Skeletal muscle cell (primary cell): ENCODE data around the gene TECTA.
"Not testable (repeated sequence)": the region's sequence is repeated elsewhere in the genome, so short reads cannot be mapped to it uniquely, and the experiment has no call there.

Source experiments
- DNase-seq: peaks from one replicate; pipeline ENCODE4 v3.0.0-alpha.2; 2010; ENCODE audit warnings: low read depth
- H3K4me3 ChIP-seq: 2 replicates; pipeline ENCODE4 v1.5.1; 2011; ENCODE audit warnings: low read depth, mild to moderate bottlenecking, control low read depth, low read length, moderate library complexity

The TECTA gene

DNA sequence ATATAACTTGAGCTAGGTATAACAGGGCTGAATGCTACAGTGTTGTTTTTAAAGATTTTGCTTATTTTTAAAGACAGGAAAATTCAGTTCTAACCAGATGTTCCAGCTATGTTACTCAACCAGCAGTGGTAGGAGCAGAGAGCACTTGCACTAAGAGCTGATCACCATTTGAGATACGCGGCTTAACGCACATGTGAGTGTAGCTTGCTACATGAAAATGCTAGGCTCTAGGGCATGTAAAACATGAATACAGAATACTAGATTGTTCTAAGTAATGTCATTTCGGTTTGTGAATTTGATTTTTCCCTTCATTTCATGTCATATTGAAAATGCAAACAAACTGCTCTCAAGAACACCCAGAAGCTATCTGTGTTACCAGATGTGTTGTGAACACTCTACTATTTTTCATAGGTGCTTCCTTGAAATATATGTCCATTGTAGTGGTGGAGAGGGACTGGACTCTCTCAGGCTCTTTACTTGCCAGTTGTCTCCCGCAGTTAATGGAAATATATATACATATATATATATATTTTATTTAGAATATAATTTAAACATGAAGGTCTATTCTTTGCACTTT is 10.8 kb upstream of the TECTA start:
- no peak for DNase-seq
- no peak overlapping the region for H3K4me3 ChIP-seq

DNA sequence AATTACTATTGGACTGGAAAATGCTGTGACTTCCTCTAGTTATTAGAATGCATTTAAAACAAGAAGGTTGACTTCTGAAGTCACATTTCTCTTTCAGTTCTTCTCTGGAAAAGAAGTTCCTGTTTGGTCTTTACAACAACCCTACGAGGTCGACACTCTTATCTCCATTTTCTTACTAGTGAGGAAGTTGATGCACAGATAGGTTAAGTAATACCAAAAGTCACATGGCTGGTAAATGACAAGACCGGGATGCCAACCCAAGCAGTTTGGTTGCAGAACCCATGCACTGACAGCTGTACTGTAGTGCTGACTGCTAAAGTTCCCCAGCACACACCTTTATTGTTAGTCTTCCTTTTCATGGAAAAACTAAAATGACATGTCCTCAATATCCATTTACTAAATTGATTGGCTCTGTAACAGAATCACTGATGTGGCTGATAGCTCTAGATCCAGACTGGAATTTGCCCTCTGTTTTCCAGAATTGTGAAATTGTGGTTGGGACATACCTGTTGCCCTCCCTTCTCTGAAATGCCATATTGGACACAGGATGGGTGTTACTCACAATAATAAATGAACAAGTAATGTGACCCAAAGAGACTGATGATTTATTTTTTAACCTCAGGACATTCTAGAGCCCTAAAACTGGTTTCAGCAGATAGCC is 9.4 kb upstream of the TECTA start:
- DNase-seq: no peak
- no peak overlapping the region for H3K4me3 ChIP-seq

DNA sequence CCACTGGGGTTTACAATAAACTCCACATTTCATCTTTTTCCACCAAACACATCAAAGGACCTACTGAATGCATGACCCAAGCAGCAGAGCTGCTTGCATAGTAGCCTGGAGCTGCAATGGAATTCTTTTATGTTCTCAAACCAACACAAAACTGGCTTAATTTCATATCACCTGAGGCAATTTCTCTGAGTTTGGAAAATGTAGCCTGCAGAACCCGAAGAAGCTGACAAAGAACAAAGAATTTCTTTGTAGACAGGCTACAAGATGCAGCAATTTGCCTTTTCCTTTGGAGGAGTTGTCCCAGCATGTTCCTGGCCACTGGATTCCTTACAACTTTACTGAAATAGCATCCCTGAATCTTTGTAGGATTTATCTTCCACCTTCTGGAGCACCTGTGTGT is 5.5 kb upstream of the TECTA start:
- no peak for DNase-seq
- no peak overlapping the region for H3K4me3 ChIP-seq

DNA sequence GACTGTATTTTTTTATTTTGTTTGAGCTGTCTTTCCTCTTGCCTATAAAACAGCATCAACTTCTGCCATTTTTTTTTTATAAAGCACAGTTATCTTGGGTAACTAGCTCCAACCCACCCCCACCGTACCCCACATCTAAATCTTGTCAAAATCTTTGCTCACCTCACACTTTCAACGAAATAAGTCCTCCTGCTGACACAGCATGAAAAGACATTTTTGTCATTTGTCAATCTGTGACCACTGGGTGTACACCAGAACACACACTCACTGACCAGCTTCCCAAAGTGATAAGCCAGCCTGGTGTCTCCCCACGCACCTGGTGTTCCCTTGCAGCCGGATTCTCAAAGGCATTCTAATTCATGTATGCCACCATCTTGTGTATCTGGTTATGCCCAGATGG is 1.7 kb upstream of the TECTA start:
- no peak for DNase-seq
- no peak overlapping the region for H3K4me3 ChIP-seq

DNA sequence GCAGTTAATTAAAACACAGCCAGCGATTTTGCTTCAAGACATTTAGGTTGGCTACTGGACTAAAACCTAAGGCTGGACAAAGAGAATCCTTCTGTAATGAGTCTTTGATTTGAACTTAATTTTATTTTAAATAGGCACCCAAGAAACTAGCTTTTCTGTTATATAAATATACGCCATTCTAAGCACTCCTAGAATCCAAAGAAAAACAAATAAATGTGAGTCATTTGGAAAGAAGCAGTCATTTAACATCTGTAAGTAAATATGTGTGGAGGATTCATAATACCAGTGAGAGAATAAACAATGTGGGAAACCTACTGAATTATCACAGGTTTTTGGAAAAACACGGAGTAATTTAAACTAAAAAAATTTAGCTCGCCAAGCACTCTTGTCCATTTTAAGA is 1.2 kb upstream of the TECTA start:
- no peak for DNase-seq
- no peak overlapping the region for H3K4me3 ChIP-seq

DNA sequence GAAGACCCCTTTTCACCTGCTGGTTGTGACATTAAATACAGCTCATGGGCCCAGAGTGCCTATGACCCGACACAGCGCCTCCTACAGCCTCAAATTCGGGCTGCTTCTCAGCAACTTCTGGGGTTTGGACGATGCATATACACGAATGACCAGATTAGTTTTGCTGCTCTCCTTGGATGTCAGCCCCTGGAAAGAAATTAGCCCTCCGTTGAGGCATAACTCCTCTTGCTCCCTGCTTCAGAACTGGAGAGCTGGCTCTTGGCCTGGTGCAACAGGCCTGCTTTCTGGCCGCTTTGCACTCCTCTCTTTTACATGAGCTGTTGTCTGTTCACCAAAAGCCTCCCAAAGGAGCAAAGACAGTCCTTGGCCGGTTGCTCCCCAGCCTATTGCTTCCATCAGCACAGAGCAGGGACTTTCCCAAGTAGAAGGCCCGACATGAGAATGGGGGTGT is 3.3 kb downstream of the TECTA start:
- no peak for DNase-seq
- H3K4me3 ChIP-seq: no peak overlapping the region

DNA sequence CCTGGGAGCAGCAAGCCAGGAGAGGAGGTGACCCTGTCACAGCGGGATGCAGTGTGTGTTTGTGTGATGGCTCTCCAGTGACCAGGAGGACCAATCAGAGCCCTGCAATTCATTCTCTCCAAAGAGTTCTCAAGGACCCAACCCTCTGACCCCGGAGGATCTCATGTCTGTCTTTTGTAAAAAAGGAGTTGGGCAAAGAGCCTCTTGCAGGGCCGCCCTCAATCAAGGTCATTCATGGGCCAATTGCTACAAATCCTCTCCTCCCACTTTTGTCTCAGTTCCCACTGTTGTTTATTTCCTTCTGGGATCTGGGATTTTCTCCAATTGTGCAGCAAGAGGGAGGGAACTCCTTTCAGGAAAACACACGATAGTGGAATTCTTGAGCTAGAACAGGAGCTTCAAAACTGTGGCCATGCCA is 4.0 kb downstream of the TECTA start:
- DNase-seq: no peak
- no peak overlapping the region for H3K4me3 ChIP-seq

DNA sequence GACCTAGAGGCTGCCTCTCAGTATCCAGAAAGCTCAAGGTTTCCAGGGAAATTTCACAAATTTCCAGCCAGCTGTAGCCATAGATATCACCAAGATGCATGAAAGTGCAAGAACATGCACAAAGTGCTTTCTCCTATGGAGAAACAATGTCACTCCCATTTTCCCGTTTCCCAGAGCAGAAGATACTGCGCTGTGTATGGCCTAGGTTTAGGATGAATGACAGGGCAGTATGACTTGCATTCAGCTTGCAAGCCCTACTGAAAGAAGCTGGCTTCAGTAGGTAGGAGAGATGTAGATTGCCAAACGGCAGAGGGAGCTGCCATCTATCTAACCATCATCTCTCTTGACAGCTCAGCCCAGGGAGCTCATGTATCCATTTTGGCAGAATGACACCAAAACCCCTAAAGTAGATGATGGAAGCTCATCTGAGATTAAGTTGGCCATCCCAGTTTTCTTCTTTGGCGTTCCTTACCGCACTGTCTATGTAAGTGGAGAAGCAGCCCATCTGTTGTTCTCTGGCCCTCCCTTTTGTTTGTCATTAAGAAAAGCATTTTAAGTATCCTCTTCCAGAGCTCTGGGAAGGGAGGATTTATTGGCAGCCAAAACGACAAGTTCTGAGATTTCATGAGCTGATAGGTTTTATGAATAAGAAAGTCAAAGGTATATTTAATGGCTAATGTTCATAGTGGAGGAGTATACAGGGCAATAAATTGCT is 4.6 kb downstream of the TECTA start:
- DNase-seq: no peak
- no peak overlapping the region for H3K4me3 ChIP-seq

DNA sequence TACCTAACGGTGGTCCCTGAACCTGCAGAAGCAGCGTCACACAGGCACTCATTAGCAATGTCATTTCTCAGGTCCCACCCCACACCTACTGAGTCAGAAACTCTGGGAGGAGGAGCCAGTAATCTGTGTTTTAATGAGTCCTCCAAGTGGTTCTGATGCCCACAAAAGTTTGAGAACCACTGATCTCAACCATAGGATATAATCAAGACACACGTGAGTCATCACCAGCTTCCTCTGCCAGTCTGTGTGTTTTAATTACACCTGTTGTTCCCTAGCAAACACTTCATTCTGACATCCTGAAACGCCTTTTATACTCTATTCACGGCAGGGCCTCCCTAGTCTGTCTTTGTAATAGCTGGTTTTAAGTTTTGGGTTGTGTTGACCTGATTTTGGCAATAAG is 5.8 kb downstream of the TECTA start:
- no peak for DNase-seq
- H3K4me3 ChIP-seq: no peak overlapping the region

DNA sequence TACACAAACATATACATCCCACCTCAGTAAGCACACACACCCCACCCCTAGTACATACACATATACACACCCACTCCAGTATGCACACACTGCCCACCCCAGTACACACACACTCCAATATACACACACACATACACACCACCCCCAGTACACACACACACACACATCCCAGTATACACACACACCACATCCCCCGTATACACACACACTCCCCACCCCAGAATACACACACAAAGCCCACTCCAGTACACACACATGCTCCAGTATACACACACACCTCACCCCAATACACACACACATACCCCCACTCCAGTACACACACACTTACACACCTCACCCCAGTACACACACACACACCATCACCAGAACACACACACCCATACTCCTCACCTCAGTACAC is 7.4 kb downstream of the TECTA start:
- no peak overlapping the region for H3K4me3 ChIP-seq
- no peak for DNase-seq

DNA sequence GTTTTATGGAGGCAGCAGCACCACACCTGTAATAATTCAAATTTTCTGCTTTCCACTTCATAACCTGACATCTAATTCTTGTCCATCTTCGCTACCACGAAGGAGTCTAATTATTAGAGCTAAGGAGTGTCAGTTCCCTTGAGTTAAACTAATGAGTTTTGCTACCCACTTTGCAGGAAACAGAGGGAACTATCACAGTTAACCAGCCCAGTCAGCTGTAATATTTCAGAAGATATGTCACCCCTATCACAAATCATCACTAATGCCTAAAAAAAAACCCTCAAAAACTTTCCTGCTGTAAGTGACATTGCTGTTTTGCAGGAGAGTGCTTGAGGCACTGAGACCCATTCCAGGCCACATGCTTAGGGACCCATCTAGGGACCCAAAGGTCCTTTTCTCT is 8.4 kb downstream of the TECTA start:
- no peak for DNase-seq
- H3K4me3 ChIP-seq: no peak overlapping the region

DNA sequence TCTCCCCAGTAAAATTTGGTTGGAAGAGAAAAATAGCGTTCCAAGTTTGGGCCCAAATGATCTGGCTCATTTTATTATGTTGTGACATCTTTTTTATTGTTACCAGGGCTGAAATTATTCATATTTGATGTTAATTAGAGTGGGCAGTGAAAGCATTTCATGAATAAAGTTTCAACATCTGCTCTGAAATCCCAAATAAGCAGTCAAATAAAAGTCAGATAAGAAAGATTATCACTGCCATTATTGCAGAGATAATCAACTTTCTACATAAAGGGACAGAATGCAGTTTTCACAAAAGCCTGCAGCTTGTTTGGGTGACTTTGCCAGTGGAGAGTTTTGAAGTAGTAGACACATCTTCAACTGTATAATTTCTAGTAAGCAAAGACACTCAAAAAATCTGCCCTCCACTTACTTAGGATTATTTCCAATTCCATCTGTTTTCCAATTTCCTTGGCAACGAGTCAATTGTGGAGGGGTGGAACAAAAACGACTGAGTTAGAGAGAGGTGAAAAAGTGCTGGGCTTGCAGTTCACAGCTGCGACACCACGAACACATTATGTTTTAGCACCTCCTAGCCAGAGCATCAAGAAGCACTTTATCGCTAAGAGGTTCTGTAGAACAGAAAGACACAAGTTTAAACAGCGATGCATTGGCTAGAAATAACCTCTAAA is 9.0 kb downstream of the TECTA start:
- DNase-seq: no peak
- no peak overlapping the region for H3K4me3 ChIP-seq

DNA sequence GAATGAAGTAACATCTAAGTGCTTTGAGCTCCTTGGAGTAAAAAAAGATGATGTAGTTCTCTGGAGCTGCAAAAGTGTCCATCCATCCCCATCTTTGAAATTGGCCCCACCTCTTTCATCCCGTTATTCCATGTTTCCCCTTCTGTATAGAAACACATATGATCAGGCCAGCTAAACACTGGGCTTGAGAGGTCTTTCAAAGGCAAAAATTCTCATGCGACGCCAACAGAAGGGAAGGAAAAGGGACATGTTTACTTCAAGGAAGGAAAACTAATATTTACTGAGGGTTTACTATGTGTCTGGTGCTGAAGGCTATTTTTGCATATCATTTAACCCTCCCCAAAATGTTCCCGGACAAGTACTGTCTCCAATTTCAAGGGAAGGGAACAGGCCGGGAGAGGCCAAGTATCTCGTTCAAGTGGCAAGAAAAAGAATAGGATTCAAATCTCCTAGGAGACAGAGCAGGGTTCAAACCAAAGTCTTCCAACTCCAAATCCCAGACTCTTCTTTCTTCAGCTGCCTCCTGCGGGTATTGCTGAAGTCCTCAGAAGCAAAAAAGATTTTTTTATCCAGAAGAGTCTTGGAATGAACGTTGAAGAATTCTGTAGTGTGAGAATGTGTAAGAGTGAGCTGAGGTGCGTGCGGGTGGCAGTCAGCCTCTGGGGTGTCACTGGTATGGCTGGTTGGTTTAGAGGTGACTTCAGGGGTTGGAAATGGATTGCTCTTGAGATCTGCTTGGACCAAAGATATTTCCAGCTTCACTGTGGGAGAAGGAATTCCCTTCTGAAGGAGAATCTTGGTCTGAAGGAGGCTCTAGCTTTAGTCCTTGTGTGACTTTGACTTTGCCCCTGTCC is 10.1 kb downstream of the TECTA start:
- no peak for DNase-seq
- no peak overlapping the region for H3K4me3 ChIP-seq

DNA sequence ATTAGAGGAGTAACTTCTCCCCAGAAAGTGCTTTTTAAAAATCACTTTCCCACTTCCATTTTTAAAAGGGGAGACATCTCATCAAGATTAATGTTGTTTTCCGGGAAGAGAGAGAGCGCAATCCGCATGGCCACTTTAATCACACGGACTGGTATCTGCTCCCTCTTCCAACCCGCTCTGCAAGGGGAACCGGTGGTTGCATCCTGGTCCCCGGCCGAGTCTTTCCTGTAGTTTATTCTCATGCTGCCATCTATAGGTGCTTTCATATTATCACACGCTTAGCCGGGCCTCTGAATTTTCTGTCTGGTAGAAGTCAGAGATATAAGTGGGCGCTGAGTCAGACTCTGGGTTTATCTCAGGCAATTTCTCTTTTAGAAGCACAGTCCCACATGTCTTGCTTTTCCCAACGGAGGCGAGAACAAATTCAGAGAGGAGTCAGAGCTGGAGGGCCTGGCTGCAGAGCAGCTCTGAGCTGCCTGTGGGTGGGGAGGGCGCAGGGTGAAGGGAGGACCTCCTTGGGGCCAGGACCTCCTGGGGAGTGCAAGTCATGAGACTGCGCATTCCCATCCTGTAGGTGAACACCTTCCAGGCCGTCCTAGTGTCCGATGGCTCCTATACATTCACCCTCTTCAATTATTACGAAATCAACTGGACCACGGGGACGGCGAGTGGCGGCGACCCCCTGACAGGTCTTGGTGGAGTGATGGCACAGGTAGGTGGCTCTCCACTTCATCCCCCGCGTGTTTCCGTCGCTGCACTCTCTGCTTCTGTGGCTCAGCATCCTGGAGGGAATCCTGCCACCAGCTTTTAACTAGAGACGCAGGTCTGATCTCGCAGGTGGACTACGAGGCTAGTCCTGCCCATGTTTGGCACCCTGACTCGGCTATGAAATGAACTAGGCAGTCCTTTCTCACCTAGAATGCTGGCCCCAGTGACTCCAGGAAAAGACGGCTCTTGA is 11.7 kb downstream of the TECTA start:
- no peak overlapping the region for H3K4me3 ChIP-seq
- DNase-seq: peak; percentile 14

DNA sequence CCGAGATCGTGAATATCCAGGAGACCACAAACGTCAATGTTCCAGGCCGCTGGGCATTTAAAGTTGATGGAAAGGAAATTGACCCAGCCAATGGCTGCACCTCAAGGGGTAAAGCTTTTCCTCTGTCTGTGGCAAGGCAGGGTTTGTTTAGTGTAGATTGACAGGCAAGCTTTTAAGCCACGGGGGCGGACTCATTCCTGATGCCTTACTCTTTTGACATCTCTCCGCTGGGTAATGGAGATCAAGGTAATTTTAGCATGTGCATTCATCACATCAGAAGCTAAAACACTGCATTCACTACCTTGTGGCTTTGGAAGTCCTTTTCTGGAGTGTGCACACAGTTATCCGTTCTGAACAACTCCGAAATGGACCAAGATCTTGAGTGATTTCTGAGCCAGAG is 12.6 kb downstream of the TECTA start:
- no peak for DNase-seq
- H3K4me3 ChIP-seq: no peak overlapping the region

DNA sequence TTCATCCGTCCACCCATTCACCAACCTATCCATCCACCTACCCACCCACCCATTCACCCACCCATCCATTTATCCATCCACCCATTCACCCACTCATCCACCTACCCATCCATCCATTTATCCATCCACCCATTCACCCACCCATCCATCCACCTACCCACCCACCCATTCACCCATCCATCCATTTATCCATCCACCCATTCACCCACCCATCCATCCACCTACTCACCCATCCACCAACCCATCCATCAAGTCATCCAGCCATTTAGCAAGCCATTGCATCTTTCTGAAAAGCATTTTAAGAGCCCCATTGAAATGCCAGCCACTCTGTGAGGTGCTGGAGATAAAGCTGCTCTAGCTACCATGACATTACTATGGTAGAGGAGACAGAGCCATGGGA is 14.0 kb downstream of the TECTA start:
- not testable (repeated sequence) for DNase-seq, H3K4me3 ChIP-seq

DNA sequence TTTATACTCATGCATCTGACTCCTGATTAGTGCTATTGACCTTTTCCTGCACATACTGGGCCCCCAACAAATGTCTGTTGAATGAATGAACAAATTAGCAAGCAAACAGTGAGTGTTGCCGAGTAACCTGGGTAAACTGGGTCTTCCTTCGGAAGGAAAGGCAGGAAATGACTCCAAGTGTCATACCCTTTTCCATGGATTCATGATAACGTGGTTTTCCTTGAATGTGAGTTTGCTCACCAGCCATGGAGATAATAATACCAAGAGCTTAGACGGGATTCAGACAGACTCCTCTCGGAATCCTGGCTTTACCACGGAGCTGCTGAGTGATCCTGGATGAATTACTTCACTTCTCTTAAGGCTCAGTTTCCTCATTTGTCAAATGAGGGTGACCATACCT is 16.7 kb downstream of the TECTA start:
- H3K4me3 ChIP-seq: no peak overlapping the region
- no peak for DNase-seq

DNA sequence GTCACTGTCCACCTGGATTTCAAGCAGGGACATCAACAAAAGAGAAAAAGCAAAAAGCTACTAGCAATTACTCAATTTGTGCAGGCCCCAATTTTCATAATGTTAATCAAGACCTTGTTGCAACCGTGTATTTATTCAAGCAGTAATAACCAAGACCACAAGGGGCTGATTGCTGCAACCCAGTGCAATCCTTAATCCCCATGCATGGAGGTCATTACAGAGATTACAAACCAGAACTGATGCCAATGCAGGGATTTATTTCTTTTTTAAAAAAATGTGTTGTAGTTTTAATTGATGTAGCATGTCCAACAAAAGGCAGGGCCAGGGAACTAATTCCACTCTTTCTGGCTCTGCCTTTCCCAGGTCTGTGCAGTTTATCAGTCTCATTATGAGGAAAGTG is 18.4 kb downstream of the TECTA start:
- H3K4me3 ChIP-seq: no peak overlapping the region
- no peak for DNase-seq

DNA sequence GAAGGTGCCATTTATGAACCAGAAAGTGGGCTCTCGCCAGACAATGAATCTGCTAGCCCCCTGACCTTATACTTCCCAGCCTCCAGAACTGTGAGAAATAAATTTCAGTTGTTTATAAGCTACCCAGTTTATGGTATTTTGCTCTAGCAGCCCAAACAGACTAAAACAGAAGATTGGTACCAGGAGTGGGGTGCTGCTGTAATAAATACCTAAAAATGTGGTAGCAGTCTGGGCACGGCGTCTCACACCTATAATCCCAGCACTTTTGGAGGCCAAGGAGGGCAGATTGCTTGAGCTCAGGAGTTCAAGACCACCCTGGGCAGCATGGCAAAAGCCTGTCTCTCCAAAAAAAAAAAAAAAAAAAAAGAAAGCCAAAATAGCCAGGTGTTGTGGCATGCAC is 21.3 kb downstream of the TECTA start:
- H3K4me3 ChIP-seq: no peak overlapping the region
- no peak for DNase-seq
